ENCODE measurements around the gene FDPS.

FDPS gene
- 27.7 to 47.9 (median 40.6) reads per million in 4 donors for total RNA-seq

GRCh38 chr1:155308493-155309422 lies at the start of gene FDPS:
Gene FDPS (plus strand): TSS chr1:155308866. CDS start chr1:155309790, 924 bp downstream.
- peak; percentile 94 to 99 (median 97) for DNase-seq

GRCh38 chr1:155260276-155260675 lies 48.4 kb upstream of the FDPS start:
- DNase-seq, result no peak

GRCh38 chr1:155261493-155261851 lies 47.2 kb upstream of the FDPS start:
- peak in 1 of 5 donors; percentile 50 for DNase-seq

GRCh38 chr1:155261852-155262673 lies 46.6 kb upstream of the FDPS start, which contains the start of gene SCAMP3:
Gene SCAMP3 (minus strand): TSS chr1:155262360. CDS start chr1:155262151, 209 bp downstream.
- peak; percentile 75 to 91 (median 82) for DNase-seq

- DNase-seq, result no peak
These were observed 45.6 kb upstream of the FDPS start for GRCh38 chr1:155263067-155263466.

GRCh38 chr1:155266553-155266952 lies 42.1 kb upstream of the FDPS start:
- DNase-seq, result no peak

GRCh38 chr1:155267373-155267772 lies 41.3 kb upstream of the FDPS start:
- no peak for DNase-seq

- DNase-seq, result no peak
These were observed 40.0 kb upstream of the FDPS start for GRCh38 chr1:155268630-155269029.

- no peak for DNase-seq
These were observed 39.3 kb upstream of the FDPS start for GRCh38 chr1:155269381-155269780.

GRCh38 chr1:155272466-155273342 lies 36.0 kb upstream of the FDPS start:
- no peak for DNase-seq

- DNase-seq, result peak; percentile 85 to 97 (median 89)
These were observed 35.1 kb upstream of the FDPS start, which contains the start of gene CLK2 for GRCh38 chr1:155273343-155274245. Gene CLK2 (minus strand): TSS chr1:155273504. CDS start chr1:155270977, 2,527 bp downstream.

- DNase-seq, result peak; percentile 86 to 89 (median 88)
These were observed 31.4 kb upstream of the FDPS start, which contains the start of gene HCN3 for GRCh38 chr1:155277070-155277901. Gene HCN3 (plus strand): TSS chr1:155277463. CDS start chr1:155277591, 128 bp downstream.

GRCh38 chr1:155277902-155278688 lies 30.6 kb upstream of the FDPS start:
- peak; percentile 50 to 78 (median 70) for DNase-seq

- no peak for DNase-seq
These were observed 29.9 kb upstream of the FDPS start for GRCh38 chr1:155278689-155279160.

GRCh38 chr1:155279268-155279667 lies 29.4 kb upstream of the FDPS start:
- no peak for DNase-seq

GRCh38 chr1:155282488-155283091 lies 26.1 kb upstream of the FDPS start:
- no peak for DNase-seq

GRCh38 chr1:155284476-155284875 lies 24.2 kb upstream of the FDPS start:
- no peak for DNase-seq

GRCh38 chr1:155285063-155285462 lies 23.6 kb upstream of the FDPS start:
- DNase-seq, result no peak
